A673 (cell line): Measurements from ENCODE around the gene TACC2. TPM values are rescaled to one million over a fixed set of nuclear protein-coding genes. Genes with fewer than 3 reads are reported as not detected.

Source experiments
- BruUV-seq: library from RNA; stranded (reverse); fragments of 400-500 nt; replicated peaks from 2 replicates; lab custom pipeline; 2021; lab: Mats Ljungman, UMichigan
- CTCF ChIA-PET: fragments of 300-600 bp; sonication (Branson Sonifier 250); formaldehyde crosslinking; loops from one replicate; lab custom pipeline; 2022; ENCODE audit warnings: antibody characterized with exemption; lab: Charles Lee
- POLR2A ChIA-PET: fragments of 300-600 bp; sonication (Branson Sonifier 250); formaldehyde crosslinking; loops from one replicate; lab custom pipeline; 2022; ENCODE audit warnings: antibody characterized with exemption; ENCODE audit not compliant: low non-redundant PET; lab: Charles Lee
- DNase-seq: peaks from one replicate; pipeline ENCODE4 v3.0.0-alpha.2; 2015; ENCODE audit warnings: low spot score
- H3K27ac ChIP-seq: fragments of 200-600 bp; sonication (generic); 2 replicates; pipeline ENCODE4 v1.5.1; 2016; ENCODE audit warnings: mixed run types, low read depth, mild to moderate bottlenecking, mixed read lengths, antibody characterized with exemption, low read length; ENCODE audit not compliant: poor library complexity, severe bottlenecking
- H3K27me3 ChIP-seq: fragments of 200-600 bp; sonication (generic); replicated peaks from 2 replicates; pipeline ENCODE4 v1.6.1; 2017; ENCODE audit warnings: mixed run types, low read depth, mild to moderate bottlenecking, mixed read lengths, antibody characterized with exemption, low read length; ENCODE audit not compliant: insufficient read depth, poor library complexity
- H3K36me3 ChIP-seq: fragments of 200-600 bp; sonication (generic); 2 replicates; pipeline ENCODE4 v1.6.1; 2016; ENCODE audit warnings: mixed run types, mild to moderate bottlenecking, mixed read lengths, antibody characterized with exemption, low read length; ENCODE audit not compliant: insufficient read depth, poor library complexity, severe bottlenecking
- H3K4me1 ChIP-seq: fragments of 200-600 bp; sonication (generic); 2 replicates; pipeline ENCODE4 v1.6.1; 2017; ENCODE audit warnings: mixed run types, mild to moderate bottlenecking, mixed read lengths, antibody characterized with exemption, low read length; ENCODE audit not compliant: insufficient read depth, poor library complexity, severe bottlenecking
- H3K4me3 ChIP-seq: fragments of 200-600 bp; sonication (generic); 2 replicates; pipeline ENCODE4 v1.5.1; 2016; ENCODE audit warnings: low read depth, mixed run types, mild to moderate bottlenecking, mixed read lengths, low read length; ENCODE audit not compliant: poor library complexity, severe bottlenecking
- H3K9me3 ChIP-seq: fragments of 200-600 bp; sonication (generic); 2 replicates; pipeline ENCODE4 v1.6.1; 2016; ENCODE audit warnings: mixed run types, low read depth, mild to moderate bottlenecking, mixed read lengths, antibody characterized with exemption, low read length; ENCODE audit not compliant: poor library complexity, severe bottlenecking
- EZH2 ChIP-seq: fragments of 200-600 bp; sonication (generic); IDR thresholded peaks from 2 replicates; pipeline ENCODE4 v1.6.1; 2017; ENCODE audit warnings: borderline replicate concordance, low read depth, mild to moderate bottlenecking, mixed read lengths, antibody characterized with exemption, low read length; ENCODE audit not compliant: poor library complexity, severe bottlenecking
- intact Hi-C: fragments of 100-400 bp; cut with micrococcal nuclease; formaldehyde crosslinking; loops from one replicate; pipeline ENCODE4 v1.10.0; 2022; ENCODE audit not compliant: unreplicated experiment
- total RNA-seq: library from RNA; stranded (reverse); gene quantifications from 2 replicates; pipeline ENCODE4 v1.2.3, GENCODE V29; 2021
- TF ChIP-seq, protein P1 (sequence below): fragments of 300-800, 200-600 bp; sonication (generic); conservative IDR thresholded peaks from 2 replicates; pipeline ENCODE4 v1.5.1; 2017; ENCODE audit warnings: low read depth, mild to moderate bottlenecking, antibody characterized with exemption, low read length, moderate library complexity, mixed read lengths

Gene TACC2
- total RNA-seq, 1 experiment from 2014 or later: 0.62 TPM

DNA sequence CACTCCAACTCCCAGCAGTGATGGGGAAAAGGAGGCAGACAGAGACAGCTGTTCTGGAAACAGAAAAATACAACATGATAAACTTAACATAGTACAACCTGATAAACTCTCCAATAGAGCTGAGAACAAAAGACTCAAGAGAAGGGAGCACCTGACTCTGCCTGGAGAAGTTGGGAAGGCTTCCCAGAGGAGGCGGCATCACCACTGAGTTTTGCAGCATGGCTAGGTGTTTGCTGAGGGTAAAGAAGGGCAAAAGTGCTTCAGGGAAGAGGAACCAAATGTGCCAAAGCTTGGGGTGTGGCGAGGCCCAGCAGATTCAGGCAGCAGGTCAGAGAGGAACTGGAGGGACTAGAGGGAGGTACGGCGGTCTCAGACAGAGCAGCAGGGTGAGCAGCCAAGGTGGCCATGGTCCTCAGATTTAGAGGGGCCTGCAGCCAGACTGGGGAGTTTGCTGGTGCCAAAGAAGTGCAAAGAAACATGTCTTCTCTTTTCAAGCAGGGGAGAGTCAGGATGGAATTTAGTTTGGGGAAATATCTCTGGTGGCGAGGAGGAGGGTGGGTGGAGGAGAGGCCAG is 162.2 kb downstream of the TACC2 start:
- BruUV-seq: no TSS peak
- CTCF ChIA-PET: no interaction called here

DNA sequence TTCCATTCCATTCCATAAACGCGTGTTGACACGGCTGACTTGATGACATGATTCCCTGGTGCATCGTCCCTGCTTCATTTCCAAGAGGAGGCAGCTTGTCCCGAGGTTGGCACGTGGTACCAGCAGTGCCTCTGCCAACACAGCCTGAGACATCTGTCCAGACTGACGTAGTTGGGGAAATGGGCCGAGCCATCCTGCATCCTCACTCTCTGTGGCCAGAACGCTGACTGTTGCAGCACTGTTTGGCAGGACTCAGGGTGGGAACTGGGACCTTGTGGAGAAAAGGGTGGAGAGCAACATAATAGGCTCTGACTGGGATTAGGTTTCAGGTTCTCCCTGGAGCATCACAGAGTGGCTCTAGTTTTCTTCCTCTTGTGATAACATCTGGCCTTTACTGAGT is 163.6 kb downstream of the TACC2 start:
- DNase-seq: no peak
- CTCF ChIA-PET: no interaction called here
- BruUV-seq: no TSS peak
- no peaks in the 10 kb centered on the region for H3K36me3 ChIP-seq
- POLR2A ChIA-PET: no interaction called here
- H3K4me1 ChIP-seq: no peaks in the 10 kb centered on the region
- H3K27me3 ChIP-seq: peaks cover 6% of the 10 kb centered on the region
- intact Hi-C loops: no loop called here
- no peak overlapping the region for H3K27ac ChIP-seq
- no peak overlapping the region for H3K4me3 ChIP-seq
- no peaks in the 10 kb centered on the region for H3K9me3 ChIP-seq
- TF ChIP-seq, protein P1, sequence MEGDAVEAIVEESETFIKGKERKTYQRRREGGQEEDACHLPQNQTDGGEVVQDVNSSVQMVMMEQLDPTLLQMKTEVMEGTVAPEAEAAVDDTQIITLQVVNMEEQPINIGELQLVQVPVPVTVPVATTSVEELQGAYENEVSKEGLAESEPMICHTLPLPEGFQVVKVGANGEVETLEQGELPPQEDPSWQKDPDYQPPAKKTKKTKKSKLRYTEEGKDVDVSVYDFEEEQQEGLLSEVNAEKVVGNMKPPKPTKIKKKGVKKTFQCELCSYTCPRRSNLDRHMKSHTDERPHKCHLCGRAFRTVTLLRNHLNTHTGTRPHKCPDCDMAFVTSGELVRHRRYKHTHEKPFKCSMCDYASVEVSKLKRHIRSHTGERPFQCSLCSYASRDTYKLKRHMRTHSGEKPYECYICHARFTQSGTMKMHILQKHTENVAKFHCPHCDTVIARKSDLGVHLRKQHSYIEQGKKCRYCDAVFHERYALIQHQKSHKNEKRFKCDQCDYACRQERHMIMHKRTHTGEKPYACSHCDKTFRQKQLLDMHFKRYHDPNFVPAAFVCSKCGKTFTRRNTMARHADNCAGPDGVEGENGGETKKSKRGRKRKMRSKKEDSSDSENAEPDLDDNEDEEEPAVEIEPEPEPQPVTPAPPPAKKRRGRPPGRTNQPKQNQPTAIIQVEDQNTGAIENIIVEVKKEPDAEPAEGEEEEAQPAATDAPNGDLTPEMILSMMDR: no peak
- TF ChIP-seq EZH2: no peak

More for the DNA sequence above, 162.2 kb downstream of the TACC2 start:
- H3K27me3 ChIP-seq: peaks cover 5% of the 10 kb centered on the region
- intact Hi-C loops: no loop called here
- H3K4me3 ChIP-seq: no peak overlapping the region
- H3K27ac ChIP-seq: no peak overlapping the region
- POLR2A ChIA-PET: no interaction called here
- DNase-seq: no peak
- H3K9me3 ChIP-seq: no peaks in the 10 kb centered on the region
- H3K36me3 ChIP-seq: no peaks in the 10 kb centered on the region
- no peak for TF ChIP-seq EZH2
- TF ChIP-seq, protein P1: no peak
- no peaks in the 10 kb centered on the region for H3K4me1 ChIP-seq

DNA sequence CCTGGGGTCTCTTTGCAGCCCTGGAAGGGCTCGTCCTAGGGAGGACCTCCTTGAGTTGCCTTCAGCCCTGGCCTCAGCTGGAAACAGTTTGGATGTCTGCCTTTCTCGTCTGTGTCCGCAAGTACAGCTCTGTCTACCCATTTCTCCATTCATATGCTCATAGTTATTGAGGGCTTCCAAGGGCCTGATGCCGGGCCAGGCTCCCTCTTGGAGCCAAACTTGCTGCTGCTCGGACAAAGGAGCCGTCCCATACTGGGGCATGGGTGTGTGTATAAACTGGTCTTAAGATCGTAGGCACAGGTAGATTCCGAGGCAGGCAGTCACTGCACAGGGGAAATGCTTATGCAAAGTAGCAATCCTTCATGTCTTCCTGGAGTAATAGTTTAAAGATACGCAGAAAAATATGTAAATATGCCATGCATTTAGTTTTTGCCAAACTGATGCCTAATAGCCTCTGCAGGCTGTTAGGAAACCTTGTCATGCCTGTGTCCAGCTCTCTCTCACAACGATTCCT is 165.1 kb downstream of the TACC2 start:
- no peaks in the 10 kb centered on the region for H3K36me3 ChIP-seq
- POLR2A ChIA-PET: no interaction called here
- H3K27ac ChIP-seq: no peak overlapping the region

More for the DNA sequence above, 165.1 kb downstream of the TACC2 start:
- TF ChIP-seq, protein P1: no peak
- no peak for TF ChIP-seq EZH2
- no TSS peak for BruUV-seq
- H3K4me1 ChIP-seq: no peaks in the 10 kb centered on the region
- H3K27me3 ChIP-seq: peaks cover 19% of the 10 kb centered on the region
- H3K9me3 ChIP-seq: no peaks in the 10 kb centered on the region
- no peak for DNase-seq
- intact Hi-C loops: no loop called here
- CTCF ChIA-PET: no interaction called here
- H3K4me3 ChIP-seq: no peak overlapping the region
